GM12865 (cell line): ENCODE measurements around the gene MEP1A.
"Not testable (repeated sequence)": the region's sequence is repeated elsewhere in the genome, so short reads cannot be mapped to it uniquely, and the experiment has no call there.

Experiments
- DNase-seq: peaks from one replicate; pipeline ENCODE4 v3.0.0; 2010; ENCODE audit warnings: low read depth
- H3K4me3 ChIP-seq: 2 replicates; pipeline ENCODE4 v1.5.1; 2011; ENCODE audit warnings: mild to moderate bottlenecking, low read depth, low read length, control low read depth
- CTCF ChIP-seq: IDR thresholded peaks from 2 replicates; pipeline ENCODE4 v1.5.1; 2011; ENCODE audit warnings: low read length, control low read depth, low read depth, inconsistent platforms; ENCODE audit not compliant: insufficient read depth; ENCODE audit errors: missing control alignments

Gene MEP1A, protein sequence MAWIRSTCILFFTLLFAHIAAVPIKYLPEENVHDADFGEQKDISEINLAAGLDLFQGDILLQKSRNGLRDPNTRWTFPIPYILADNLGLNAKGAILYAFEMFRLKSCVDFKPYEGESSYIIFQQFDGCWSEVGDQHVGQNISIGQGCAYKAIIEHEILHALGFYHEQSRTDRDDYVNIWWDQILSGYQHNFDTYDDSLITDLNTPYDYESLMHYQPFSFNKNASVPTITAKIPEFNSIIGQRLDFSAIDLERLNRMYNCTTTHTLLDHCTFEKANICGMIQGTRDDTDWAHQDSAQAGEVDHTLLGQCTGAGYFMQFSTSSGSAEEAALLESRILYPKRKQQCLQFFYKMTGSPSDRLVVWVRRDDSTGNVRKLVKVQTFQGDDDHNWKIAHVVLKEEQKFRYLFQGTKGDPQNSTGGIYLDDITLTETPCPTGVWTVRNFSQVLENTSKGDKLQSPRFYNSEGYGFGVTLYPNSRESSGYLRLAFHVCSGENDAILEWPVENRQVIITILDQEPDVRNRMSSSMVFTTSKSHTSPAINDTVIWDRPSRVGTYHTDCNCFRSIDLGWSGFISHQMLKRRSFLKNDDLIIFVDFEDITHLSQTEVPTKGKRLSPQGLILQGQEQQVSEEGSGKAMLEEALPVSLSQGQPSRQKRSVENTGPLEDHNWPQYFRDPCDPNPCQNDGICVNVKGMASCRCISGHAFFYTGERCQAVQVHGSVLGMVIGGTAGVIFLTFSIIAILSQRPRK

DNA sequence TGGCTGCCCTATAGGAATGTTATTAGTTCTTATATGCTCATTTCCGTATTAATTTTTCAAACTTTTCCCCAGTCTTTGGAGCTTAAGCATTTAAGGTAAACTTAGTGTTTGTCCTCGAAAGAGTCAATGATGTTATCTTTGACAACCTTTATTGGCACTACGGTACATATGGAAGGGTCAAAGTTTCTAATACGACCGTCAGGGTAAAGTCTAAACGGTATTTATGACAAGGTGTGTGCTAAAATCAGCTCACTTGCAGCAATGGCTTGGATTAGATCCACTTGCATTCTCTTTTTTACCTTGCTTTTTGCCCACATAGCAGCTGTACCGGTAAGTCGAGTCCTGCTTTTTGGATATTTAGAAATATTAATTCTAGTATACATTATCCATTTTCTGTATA, at the start of gene MEP1A:
Gene MEP1A (plus strand): TSS at position 252 of the 400 bp plus-strand sequence. CDS start 10 bp downstream, at position 262.
- TF ChIP-seq CTCF: no peak
- H3K4me3 ChIP-seq: no peak within 1 kb of the TSS
- no peak for DNase-seq

DNA sequence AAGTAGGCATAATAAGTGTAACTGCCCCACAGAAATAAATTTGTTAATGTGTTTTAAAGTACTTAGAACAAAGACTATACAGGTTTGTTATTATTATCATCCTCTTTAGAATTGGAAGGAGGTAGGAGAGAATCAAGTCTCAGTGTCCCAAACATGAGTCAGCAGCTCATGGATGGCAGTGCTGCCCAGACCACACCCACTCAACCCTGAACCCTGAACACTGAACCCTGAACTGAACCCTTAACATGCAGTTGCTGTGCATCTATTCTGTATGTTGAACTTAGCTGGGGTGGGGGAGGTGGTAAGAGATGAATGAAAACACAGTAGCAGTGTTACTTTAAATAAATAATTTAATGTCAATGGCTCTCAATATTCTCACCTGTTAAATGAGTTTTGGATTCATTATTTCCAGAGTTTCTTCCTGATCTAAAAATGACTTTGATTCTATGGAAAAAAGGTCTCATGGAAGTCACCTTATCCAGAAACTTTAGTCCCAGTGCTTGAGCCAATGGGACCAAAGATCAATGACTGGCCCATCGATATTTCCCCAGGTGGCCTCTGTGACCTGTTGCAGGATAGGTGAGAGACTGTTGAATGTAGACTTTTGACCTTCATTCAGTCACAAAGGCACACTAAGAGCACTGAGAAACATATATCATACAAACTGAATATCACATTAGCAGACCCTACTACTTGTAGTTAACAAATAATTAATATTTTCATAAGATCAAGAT, 49.6 kb upstream of the MEP1A start:
- no peak for DNase-seq
- H3K4me3 ChIP-seq: no peak overlapping the region
- TF ChIP-seq CTCF: no peak

- not testable (repeated sequence) for DNase-seq, H3K4me3 ChIP-seq
Measured at GRCh38 chr6:46744159-46744725, 48.9 kb upstream of the MEP1A start.

- H3K4me3 ChIP-seq: no peak overlapping the region
- no peak for TF ChIP-seq CTCF
- DNase-seq: no peak
Measured at GRCh38 chr6:46745973-46746372, 47.2 kb upstream of the MEP1A start.

GRCh38 chr6:46746696-46747095, 46.5 kb upstream of the MEP1A start, which contains the start of gene ANKRD66:
Gene ANKRD66 (plus strand): TSS chr6:46746933. CDS start chr6:46751949, 5,016 bp downstream.
- TF ChIP-seq CTCF: no peak
- no peak within 1 kb of the TSS for H3K4me3 ChIP-seq
- no peak for DNase-seq

GRCh38 chr6:46748940-46749503, 44.2 kb upstream of the MEP1A start:
- no peak overlapping the region for H3K4me3 ChIP-seq
- TF ChIP-seq CTCF: no peak

DNA sequence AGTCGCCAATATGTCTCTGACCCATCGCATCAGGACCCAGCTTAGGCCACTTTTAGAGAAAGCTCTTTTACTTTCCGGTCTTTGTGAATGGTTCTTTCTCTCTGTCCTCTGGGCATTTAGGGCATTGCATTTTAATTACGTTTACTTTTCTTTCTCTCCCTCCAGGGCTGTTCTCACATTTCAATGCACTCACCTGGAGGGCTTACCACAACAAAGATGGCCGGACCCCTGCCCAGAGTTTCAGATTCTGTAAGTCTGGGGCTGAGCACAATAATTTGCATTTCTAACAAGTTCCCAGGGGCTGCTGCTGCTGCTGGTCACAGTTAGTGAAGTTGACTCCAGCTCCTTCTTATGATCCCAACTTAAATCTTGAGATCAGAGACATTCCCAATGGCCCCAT, 43.5 kb upstream of the MEP1A start:
- H3K4me3 ChIP-seq: no peak overlapping the region
- no peak for DNase-seq
- no peak for TF ChIP-seq CTCF

More at GRCh38 chr6:46748940-46749503, 44.2 kb upstream of the MEP1A start:
- no peak for DNase-seq
